Trophoblast cell (in vitro differentiated cells and primary cell): ENCODE results near the gene ZIC4.

Experiments
- DNase-seq, 2 donors: peaks; one replicate each; pipeline ENCODE4 v3.0.0-alpha.2; 2016
- H2AFZ ChIP-seq: 2 replicates; pipeline ENCODE4 v1.6.1; 2013; ENCODE audit warnings: low read length, moderate library complexity, mild to moderate bottlenecking; ENCODE audit not compliant: insufficient read depth, poor library complexity
- H2AK5ac ChIP-seq: 2 replicates; pipeline ENCODE4 v1.6.1; 2013; ENCODE audit warnings: mild to moderate bottlenecking, low read length
- H2BK120ac ChIP-seq: 2 replicates; pipeline ENCODE4 v1.6.1; 2013; ENCODE audit warnings: low read length, mild to moderate bottlenecking, moderate library complexity; ENCODE audit not compliant: insufficient read depth, poor library complexity
- H2BK12ac ChIP-seq: 2 replicates; pipeline ENCODE4 v1.6.1; 2013; ENCODE audit warnings: mild to moderate bottlenecking, low read length, moderate library complexity
- H2BK5ac ChIP-seq: 2 replicates; pipeline ENCODE4 v1.6.1; 2013; ENCODE audit warnings: low read length, low read depth, moderate library complexity, mild to moderate bottlenecking; ENCODE audit not compliant: poor library complexity
- H3K14ac ChIP-seq: 2 replicates; pipeline ENCODE4 v1.6.1; 2013; ENCODE audit warnings: mild to moderate bottlenecking, low read length
- H3K18ac ChIP-seq: 2 replicates; pipeline ENCODE4 v1.6.1; 2013; ENCODE audit warnings: mild to moderate bottlenecking, low read length
- H3K23ac ChIP-seq: 2 replicates; pipeline ENCODE4 v1.6.1; 2013; ENCODE audit warnings: low read length
- H3K27ac ChIP-seq: 2 replicates; pipeline ENCODE4 v1.5.1; 2013; ENCODE audit warnings: low read depth, mild to moderate bottlenecking, inconsistent platforms, low read length, moderate library complexity
- H3K27me3 ChIP-seq: 2 replicates; pipeline ENCODE4 v1.6.1; 2013; ENCODE audit warnings: inconsistent platforms, mild to moderate bottlenecking, low read length, moderate library complexity; ENCODE audit not compliant: insufficient read depth
- H3K36me3 ChIP-seq, 2 experiments: 1 replicate in 1 of 2; 2 replicates in 1 of 2; pipeline ENCODE4 v1.6.1; 2013; ENCODE audit warnings: low read length in 2 of 2, mild to moderate bottlenecking in 2 of 2, moderate library complexity in 1 of 2; ENCODE audit not compliant: insufficient read depth in 2 of 2, control insufficient read depth in 1 of 2
- H3K4ac ChIP-seq: 2 replicates; pipeline ENCODE4 v1.6.1; 2013; ENCODE audit warnings: low read depth, mild to moderate bottlenecking, low read length, moderate library complexity
- H3K4me1 ChIP-seq, 2 experiments: 1 replicate in 1 of 2; 2 replicates in 1 of 2; pipeline ENCODE4 v1.6.1; 2013; ENCODE audit warnings: low read length in 2 of 2, mild to moderate bottlenecking in 2 of 2, moderate library complexity in 1 of 2; ENCODE audit not compliant: insufficient read depth in 2 of 2, control insufficient read depth in 1 of 2
- H3K4me2 ChIP-seq: 2 replicates; pipeline ENCODE4 v1.6.1; 2013; ENCODE audit warnings: inconsistent platforms, mild to moderate bottlenecking, low read length, moderate library complexity
- H3K4me3 ChIP-seq: 2 replicates; pipeline ENCODE4 v1.5.1; 2013; ENCODE audit warnings: mild to moderate bottlenecking, low read depth, low read length, inconsistent platforms
- H3K79me1 ChIP-seq: one replicate; pipeline ENCODE4 v1.6.1; 2013; ENCODE audit warnings: low read length
- H3K79me2 ChIP-seq: 2 replicates; pipeline ENCODE4 v1.6.1; 2013; ENCODE audit warnings: low read length, mild to moderate bottlenecking; ENCODE audit not compliant: control insufficient read depth, insufficient read depth, poor library complexity
- H3K9ac ChIP-seq: 2 replicates; pipeline ENCODE4 v1.6.1; 2013; ENCODE audit warnings: mild to moderate bottlenecking, low read length
- H3K9me3 ChIP-seq: 2 replicates; pipeline ENCODE4 v1.6.1; 2013; ENCODE audit warnings: low read depth, mild to moderate bottlenecking, control low read depth, inconsistent platforms, low read length; ENCODE audit not compliant: insufficient read depth
- H4K12ac ChIP-seq: 2 replicates; pipeline ENCODE4 v1.6.1; 2013; ENCODE audit warnings: low read depth, mild to moderate bottlenecking, low read length, moderate library complexity
- H4K8ac ChIP-seq: 2 replicates; pipeline ENCODE4 v1.6.1; 2013; ENCODE audit warnings: low read depth, mild to moderate bottlenecking, low read length, moderate library complexity
- H4K91ac ChIP-seq: one replicate; pipeline ENCODE4 v1.6.1; 2013; ENCODE audit warnings: low read depth, mild to moderate bottlenecking, low read length, moderate library complexity
- WGBS: extraction: QIAGEN DNeasy Blood & Tissue Kit; methylation state at CpG from one replicate; pipeline ENCODE4 v1.1.7; 2013; ENCODE audit warnings: missing lambda C conversion rate; ENCODE audit not compliant: insufficient read length, insufficient coverage; ENCODE audit errors: extremely low coverage; 5-methylcytosine and 5-hydroxymethylcytosine counted together

Gene ZIC4

GRCh38 chr3:147408188-147409100 lies 2.1 kb upstream of the ZIC4 start:
- no peak overlapping the region for H2BK5ac ChIP-seq
- peaks cover 2 to 12% of the 10 kb centered on the region in 2 experiments for H3K4me1 ChIP-seq
- H2AK5ac ChIP-seq = no peak overlapping the region
- peaks cover 95% of the 10 kb centered on the region for H3K27me3 ChIP-seq
- H2BK120ac ChIP-seq = no peak overlapping the region
- H4K91ac ChIP-seq = no peak overlapping the region
- no peak overlapping the region for H3K4ac ChIP-seq
- H3K9ac ChIP-seq = no peak overlapping the region
- DNase-seq = no peak
- H3K79me1 ChIP-seq = no peaks in the 10 kb centered on the region
- H3K4me3 ChIP-seq = no peak overlapping the region
- H3K18ac ChIP-seq = no peak overlapping the region
- H2AFZ ChIP-seq = no peak overlapping the region
- WGBS = no CpG with 5 or more reads among the region's 28 CpGs
- no peak overlapping the region for H3K14ac ChIP-seq
- no peak overlapping the region for H3K23ac ChIP-seq
- no peaks in the 10 kb centered on the region for H3K79me2 ChIP-seq
- no peak overlapping the region for H3K27ac ChIP-seq
- H3K9me3 ChIP-seq = peaks cover 11% of the 10 kb centered on the region
- H3K36me3 ChIP-seq = no peaks in the 10 kb centered on the region
- H3K4me2 ChIP-seq = no peak overlapping the region
- H4K12ac ChIP-seq = no peak overlapping the region
- no peak overlapping the region for H2BK12ac ChIP-seq
- no peak overlapping the region for H4K8ac ChIP-seq

- Histone ChIP-seq H3K23ac (no peak overlapping the region), H3K27me3 (peaks cover 87% of the 10 kb centered on the region), H3K4me2 (no peak overlapping the region), H3K79me2 (no peaks in the 10 kb centered on the region), H3K79me1 (no peaks in the 10 kb centered on the region), H3K27ac (no peak overlapping the region), H2AK5ac (no peak overlapping the region), H3K14ac (no peak overlapping the region), H3K36me3 (no peaks in the 10 kb centered on the region), H4K91ac (no peak overlapping the region), H4K8ac (no peak overlapping the region), H2BK5ac (no peak overlapping the region), H3K9ac (no peak overlapping the region), H3K4me1 (peaks cover 2 to 12% of the 10 kb centered on the region in 2 experiments), H3K9me3 (peaks cover 11% of the 10 kb centered on the region), H3K4ac (no peak overlapping the region), H2BK12ac (no peak overlapping the region), H3K18ac (no peak overlapping the region), H2BK120ac (no peak overlapping the region), H2AFZ (no peak overlapping the region), H3K4me3 (no peak overlapping the region), H4K12ac (no peak overlapping the region)
- DNase-seq = no peak
- no CpG with 5 or more reads among the region's 27 CpGs for WGBS
Observed at GRCh38 chr3:147407498-147408187, 1.3 kb upstream of the ZIC4 start.

GRCh38 chr3:147407114-147407497 lies 763 bp upstream of the ZIC4 start:
- Histone ChIP-seq H3K14ac (no peak overlapping the region), H3K4me1 (peaks cover 2 to 12% of the 10 kb centered on the region in 2 experiments), H3K27me3 (peaks cover 83% of the 10 kb centered on the region), H2AFZ (no peak overlapping the region), H3K4me3 (no peak overlapping the region), H3K9me3 (peaks cover 11% of the 10 kb centered on the region), H2BK120ac (no peak overlapping the region), H3K79me1 (no peaks in the 10 kb centered on the region), H3K36me3 (no peaks in the 10 kb centered on the region), H3K27ac (no peak overlapping the region), H4K8ac (no peak overlapping the region), H2BK12ac (no peak overlapping the region), H2AK5ac (no peak overlapping the region), H2BK5ac (no peak overlapping the region), H4K91ac (no peak overlapping the region), H3K79me2 (no peaks in the 10 kb centered on the region), H3K4me2 (no peak overlapping the region), H3K9ac (no peak overlapping the region), H3K18ac (no peak overlapping the region), H3K4ac (no peak overlapping the region), H3K23ac (no peak overlapping the region), H4K12ac (no peak overlapping the region)
- WGBS = no CpG with 5 or more reads among the region's 17 CpGs
- no peak for DNase-seq

GRCh38 chr3:147405231-147406027 lies 914 bp downstream of the ZIC4 start:
- Histone ChIP-seq H4K12ac (no peak overlapping the region), H3K4ac (no peak overlapping the region), H3K14ac (no peak overlapping the region), H3K9ac (no peak overlapping the region), H3K79me2 (no peaks in the 10 kb centered on the region), H3K18ac (no peak overlapping the region), H3K27me3 (peaks cover 72% of the 10 kb centered on the region), H3K4me2 (no peak overlapping the region), H2BK5ac (no peak overlapping the region), H3K79me1 (no peaks in the 10 kb centered on the region), H3K23ac (no peak overlapping the region), H2AFZ (no peak overlapping the region), H3K4me3 (no peak overlapping the region), H3K4me1 (peaks cover 2 to 7% of the 10 kb centered on the region in 2 experiments), H3K36me3 (no peaks in the 10 kb centered on the region), H3K27ac (no peak overlapping the region), H2BK12ac (no peak overlapping the region), H2BK120ac (no peak overlapping the region), H3K9me3 (peaks cover 7% of the 10 kb centered on the region), H4K91ac (no peak overlapping the region), H2AK5ac (no peak overlapping the region), H4K8ac (no peak overlapping the region)
- DNase-seq = no peak
- WGBS = no CpG with 5 or more reads among the region's 27 CpGs
